ENCODE results near the gene PCNX2.

GRCh38 chr1:233281711-233282581, 13.6 kb downstream of the PCNX2 start:
- TF ChIP-seq POLR2A (IDR thresholded peaks at IDR 0.05; ENCODE audit: low read length) = no peak
- no peak for TF ChIP-seq GATA1 (IDR thresholded peaks at IDR 0.05; ENCODE audit: low read depth, low read length)
